Right atrium auricular region (tissue), 2 donors: ENCODE data around the gene ALDH7A1. TPM values are rescaled to one million over a fixed set of nuclear protein-coding genes. Genes with fewer than 3 reads are reported as not detected.

Experiments used
- DNase-seq: peaks from one replicate; pipeline ENCODE4 v3.0.0-alpha.2; 2019; ENCODE audit warnings: low spot score
- H3K27ac ChIP-seq, 2 donors: fragments of 200-600 bp; sonication (generic); 1 replicate in 1 of 2; 2 replicates in 1 of 2; pipeline ENCODE4 v1.5.1; 2016 to 2019
- H3K27me3 ChIP-seq, 2 donors: fragments of 200-600 bp; sonication (generic); one replicate each; pipeline versions ENCODE4 v1.5.1 to v1.6.0; 2017 to 2019
- H3K36me3 ChIP-seq: fragments of 200-600 bp; sonication (generic); one replicate; pipeline ENCODE4 v1.5.1; 2016
- H3K4me1 ChIP-seq, 2 donors: fragments of 200-600 bp; sonication (generic); one replicate each; pipeline versions ENCODE4 v1.5.1 to v1.6.0; 2017 to 2019
- H3K4me3 ChIP-seq, 2 donors: fragments of 200-600 bp; sonication (generic); 1 replicate in 1 of 2; 2 replicates in 1 of 2; pipeline ENCODE4 v1.5.1; 2017 to 2019; ENCODE audit warnings: mild to moderate bottlenecking in 1 of 2, moderate library complexity in 1 of 2
- H3K9me3 ChIP-seq, 2 donors: fragments of 200-600 bp; sonication (generic); one replicate each; pipeline ENCODE4 v1.5.1; 2019
- CTCF ChIP-seq, 2 donors: fragments of 200-600 bp; sonication (generic); IDR thresholded peaks; one replicate each; pipeline ENCODE4 v1.5.1; 2019; ENCODE audit warnings: antibody characterized with exemption in 2 of 2
- total RNA-seq, 2 donors: library from RNA; depleted of rRNA; stranded (reverse); fragments of >200 nt; gene quantifications; one replicate each; pipeline ENCODE4 v1.1.0, GENCODE V29; 2016

ALDH7A1 gene
- total RNA-seq, 2 donors from 2014 or later, result 9.6 to 13.9 TPM

DNA sequence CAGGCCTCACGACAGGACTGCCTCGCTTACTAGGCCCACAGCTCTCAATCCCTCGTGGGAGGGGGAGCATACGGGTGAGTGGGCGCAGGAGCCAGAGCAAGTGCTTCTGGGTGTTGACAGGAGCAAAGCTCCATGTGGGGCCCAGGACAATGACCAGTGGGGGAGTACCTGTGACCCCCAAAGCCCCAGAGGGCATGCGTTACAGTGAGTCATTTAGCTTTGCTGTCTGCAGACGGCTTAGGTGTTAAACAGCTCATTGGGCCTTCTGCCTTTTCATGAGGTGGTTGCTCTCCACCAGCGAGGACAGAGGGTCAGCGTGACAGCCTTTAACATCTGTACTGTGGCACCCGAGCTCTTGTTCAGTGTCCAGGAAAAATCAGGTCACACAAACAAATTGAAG is 93.6 kb downstream of the ALDH7A1 start:
- Histone ChIP-seq H3K27me3 (no peaks in the 10 kb centered on the region), H3K27ac (no peak overlapping the region), H3K4me1 (peaks cover 0 to 24% of the 10 kb centered on the region in 2 donors), H3K36me3 (no peaks in the 10 kb centered on the region), H3K4me3 (no peak overlapping the region), H3K9me3 (no peaks in the 10 kb centered on the region)
- DNase-seq, result no peak
- no peak for TF ChIP-seq CTCF (IDR thresholded peaks at IDR 0.05)

- Histone ChIP-seq H3K4me3 (no peak overlapping the region), H3K36me3 (no peaks in the 10 kb centered on the region), H3K27ac (no peak overlapping the region), H3K27me3 (no peaks in the 10 kb centered on the region), H3K4me1 (peaks cover 0 to 23% of the 10 kb centered on the region in 2 donors), H3K9me3 (no peaks in the 10 kb centered on the region)
- no peak for DNase-seq
- peak in 1 of 2 donors; percentile 61 for TF ChIP-seq CTCF (IDR thresholded peaks at IDR 0.05)
Measured at GRCh38 chr5:126499853-126500342, 95.1 kb downstream of the ALDH7A1 start.

GRCh38 chr5:126499278-126499677 is 95.7 kb downstream of the ALDH7A1 start:
- no peak for DNase-seq
- H3K27me3 ChIP-seq, result no peaks in the 10 kb centered on the region
- no peak overlapping the region for H3K4me3 ChIP-seq
- H3K4me1 ChIP-seq, result peaks cover 0 to 18% of the 10 kb centered on the region in 2 donors
- peaks cover 4% of the 10 kb centered on the region for H3K36me3 ChIP-seq
- no peaks in the 10 kb centered on the region for H3K9me3 ChIP-seq
- no peak for TF ChIP-seq CTCF (IDR thresholded peaks at IDR 0.05)
- H3K27ac ChIP-seq, result no peak overlapping the region

DNA sequence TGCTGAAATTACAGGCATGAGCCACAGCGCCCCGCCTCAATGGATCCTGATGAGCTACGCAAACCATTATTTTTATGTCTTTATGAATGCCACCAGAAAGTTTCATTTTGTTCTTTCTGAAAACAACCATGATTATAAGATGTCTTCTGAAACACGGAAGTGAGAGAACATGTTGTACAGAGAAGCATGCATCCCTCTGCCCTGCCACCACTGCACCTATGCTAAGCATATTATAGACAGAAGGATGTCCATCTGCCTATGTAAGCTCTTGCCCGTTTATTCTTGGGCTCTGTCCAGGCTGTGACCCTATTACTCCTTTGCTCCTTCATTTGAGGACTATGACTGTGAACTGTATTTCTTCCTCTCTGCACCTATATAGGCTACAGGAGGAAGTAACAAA is 97.5 kb downstream of the ALDH7A1 start:
- no peak for DNase-seq

DNA sequence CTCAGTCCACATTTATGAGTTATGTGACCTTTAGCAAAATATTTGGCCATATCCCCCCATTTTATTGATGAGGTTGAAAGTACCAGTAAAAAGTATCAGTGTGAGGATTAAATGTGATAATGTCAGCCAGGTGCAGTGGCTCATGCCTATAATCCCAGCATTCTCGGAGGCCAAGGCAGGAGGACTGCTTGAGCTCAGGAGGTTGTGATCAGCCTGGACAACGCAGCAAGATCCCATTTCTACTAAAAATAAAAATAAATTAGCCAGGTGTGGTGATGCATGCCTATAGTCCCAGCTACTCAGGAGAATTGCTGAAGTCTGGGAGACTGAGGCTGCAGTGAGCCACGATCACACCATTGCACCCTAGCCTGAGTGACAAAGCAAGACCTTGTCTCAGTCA is 100.6 kb downstream of the ALDH7A1 start:
- H3K9me3 ChIP-seq, result no peaks in the 10 kb centered on the region
- H3K27ac ChIP-seq, result no peak overlapping the region
- H3K4me3 ChIP-seq, result no peak overlapping the region
- H3K36me3 ChIP-seq, result peaks cover 42% of the 10 kb centered on the region
- no peak for TF ChIP-seq CTCF (IDR thresholded peaks at IDR 0.05)
- no peak for DNase-seq
- H3K4me1 ChIP-seq, result no peaks in the 10 kb centered on the region
- no peaks in the 10 kb centered on the region for H3K27me3 ChIP-seq

More for the DNA sequence above, 97.5 kb downstream of the ALDH7A1 start:
- H3K27ac ChIP-seq, result no peak overlapping the region
- H3K4me3 ChIP-seq, result no peak overlapping the region
- no peaks in the 10 kb centered on the region for H3K27me3 ChIP-seq
- no peaks in the 10 kb centered on the region for H3K9me3 ChIP-seq
- peaks cover 0 to under 1% of the 10 kb centered on the region in 2 donors for H3K4me1 ChIP-seq
- peaks cover 12% of the 10 kb centered on the region for H3K36me3 ChIP-seq
- no peak for TF ChIP-seq CTCF (IDR thresholded peaks at IDR 0.05)

DNA sequence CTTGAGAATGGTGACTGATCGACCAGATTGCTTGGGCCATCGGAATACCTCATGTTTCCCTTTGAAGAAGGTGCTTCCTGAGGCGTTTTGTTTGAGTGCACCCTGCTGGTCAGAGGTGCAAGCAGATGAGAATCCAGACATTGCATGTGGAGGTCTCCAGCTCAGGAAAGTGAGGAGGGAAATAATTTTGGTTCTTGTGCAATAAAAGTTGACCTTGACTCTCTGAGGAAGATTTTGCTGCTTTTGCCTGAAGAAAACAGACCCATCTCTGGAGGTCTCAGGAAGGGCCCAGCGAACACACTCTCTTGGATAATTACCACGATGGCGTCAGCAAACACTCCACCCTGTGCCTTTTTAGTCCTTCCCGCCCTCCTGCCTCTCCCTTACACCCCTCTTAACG is 102.1 kb downstream of the ALDH7A1 start:
- DNase-seq, result no peak
- Histone ChIP-seq H3K4me1 (no peaks in the 10 kb centered on the region), H3K4me3 (no peak overlapping the region), H3K9me3 (no peaks in the 10 kb centered on the region), H3K27ac (no peak overlapping the region), H3K27me3 (no peaks in the 10 kb centered on the region), H3K36me3 (peaks cover 57% of the 10 kb centered on the region)
- TF ChIP-seq CTCF (IDR thresholded peaks at IDR 0.05), result peak in 1 of 2 donors; percentile 48
